ENCODE measurements around the gene CHST9.
"Not testable (repeated sequence)": the region's sequence is repeated elsewhere in the genome, so short reads cannot be mapped to it uniquely, and the experiment has no call there.

Gene CHST9

GRCh38 chr18:27171993-27172392 is 13.1 kb downstream of the CHST9 start:
- no peak for DNase-seq (ENCODE audit: low read depth)

DNA sequence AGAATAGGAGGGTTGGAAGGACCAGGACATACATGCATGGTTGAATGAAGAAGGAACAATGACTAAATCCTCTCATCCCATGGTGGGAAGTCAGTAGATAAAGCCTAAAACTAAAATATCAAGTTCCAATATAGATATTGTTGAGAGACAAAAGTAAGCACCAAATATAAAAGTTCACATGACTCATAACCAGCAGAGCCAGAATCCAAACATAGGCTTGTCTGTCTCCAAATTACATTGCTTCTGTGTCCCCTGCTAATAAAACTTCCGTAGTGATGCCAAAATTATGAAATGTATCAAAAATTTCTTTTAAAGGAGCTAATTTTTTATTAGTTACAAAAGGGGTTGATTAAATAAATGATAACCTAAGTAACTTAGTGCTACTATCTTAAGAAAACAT is 19.7 kb downstream of the CHST9 start:
- no peak for DNase-seq (ENCODE audit: low read depth)

DNA sequence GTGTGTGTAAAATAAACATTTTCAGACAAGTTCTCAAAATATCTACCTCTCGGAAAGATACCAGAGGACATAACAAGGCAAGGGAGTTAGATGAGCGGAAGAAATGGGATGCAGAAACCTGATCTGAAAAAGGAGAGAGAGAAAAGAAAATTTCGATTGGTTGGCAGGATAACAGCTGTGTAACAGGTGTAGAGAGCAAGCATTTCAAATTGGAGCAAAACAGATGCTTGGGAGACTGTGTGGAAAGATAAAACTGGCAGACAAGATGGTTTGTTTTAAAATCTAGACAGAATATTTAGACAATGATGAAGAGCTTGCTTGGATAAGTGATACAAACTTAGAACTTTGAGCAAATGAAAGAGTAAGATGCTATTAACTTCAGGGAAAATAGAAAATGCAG is 20.2 kb downstream of the CHST9 start:
- no peak for DNase-seq (ENCODE audit: low read depth)

DNA sequence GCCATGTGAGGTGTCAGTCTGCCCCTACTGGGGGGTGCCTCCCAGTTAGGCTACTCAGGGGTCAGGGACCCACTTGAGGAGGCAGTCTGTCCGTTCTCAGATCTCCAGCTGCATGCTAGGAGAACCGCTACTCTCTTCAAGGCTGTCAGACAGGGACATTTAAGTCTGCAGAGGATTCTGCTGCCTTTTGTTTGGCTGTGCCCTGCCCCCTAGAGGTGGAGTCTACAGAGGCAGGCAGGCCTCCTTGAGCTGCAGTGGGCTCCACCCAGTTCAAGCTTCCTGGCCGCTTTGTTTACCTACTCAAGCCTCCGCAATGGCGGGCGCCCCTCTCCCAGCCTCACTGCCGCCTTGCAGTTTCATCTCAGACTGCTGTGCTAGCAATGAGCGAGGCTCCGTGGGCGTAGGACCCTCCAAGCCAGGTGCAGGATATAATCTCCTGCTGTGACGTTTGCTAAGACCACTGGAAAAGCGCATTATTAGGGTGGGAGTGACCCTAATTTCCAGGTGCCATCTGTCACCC is 21.9 kb downstream of the CHST9 start:
- DNase-seq (ENCODE audit: low read depth) = not testable (repeated sequence)

GRCh38 chr18:27149240-27149639 is 35.9 kb downstream of the CHST9 start:
- DNase-seq (ENCODE audit: low read depth) = not testable (repeated sequence)

DNA sequence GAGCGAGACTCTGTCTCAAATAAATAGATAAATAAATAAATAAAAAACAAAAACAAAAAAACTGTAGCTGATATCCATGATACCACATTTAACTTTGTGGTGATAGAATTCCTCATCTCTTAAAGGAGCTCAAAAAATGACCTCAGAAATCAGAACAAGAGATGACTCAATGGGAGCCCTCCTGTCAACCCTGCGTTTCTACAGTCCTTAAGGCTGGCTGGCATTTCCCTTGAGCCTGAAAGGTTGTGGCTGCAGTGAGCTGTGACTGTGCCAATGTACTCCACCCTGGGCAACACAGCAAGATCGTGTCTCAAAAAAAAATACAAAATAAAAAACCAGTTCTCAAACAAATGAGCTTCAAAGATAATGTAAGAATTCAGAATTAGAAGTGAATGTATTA is 40.4 kb downstream of the CHST9 start:
- no peak for DNase-seq (ENCODE audit: low read depth)

DNA sequence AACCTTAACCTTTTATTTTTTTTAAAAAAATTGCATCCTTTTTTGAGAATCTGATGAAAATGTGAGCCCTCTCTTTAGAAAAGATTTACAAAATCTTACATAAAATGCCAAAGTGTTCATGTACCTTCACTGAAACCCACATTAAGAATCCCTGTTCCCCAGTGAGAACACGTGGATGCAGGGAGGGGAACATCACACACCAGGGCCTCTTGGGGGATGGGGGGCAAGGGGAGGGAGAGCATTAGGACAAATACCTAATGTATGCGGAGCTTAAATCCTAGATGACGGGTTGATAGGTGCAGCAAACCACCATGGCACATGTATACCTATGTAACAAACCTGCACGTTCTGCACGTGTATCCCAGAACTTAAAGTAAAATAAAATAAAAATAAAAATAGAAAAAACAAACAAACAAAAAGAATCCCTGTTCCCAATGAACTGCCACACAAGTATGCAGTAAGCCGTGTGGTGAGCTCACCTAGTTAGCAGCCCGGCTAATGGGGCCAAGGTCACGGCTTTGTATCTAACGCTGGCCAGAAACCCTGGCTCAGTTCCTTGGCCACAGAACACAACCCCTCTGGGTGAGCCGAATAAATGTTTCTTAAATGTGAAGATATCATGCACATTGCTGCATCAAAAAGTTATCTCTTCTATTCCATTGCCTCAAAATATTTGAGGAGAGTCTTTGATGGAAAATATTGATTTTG is 41.4 kb downstream of the CHST9 start:
- DNase-seq (ENCODE audit: low read depth) = no peak

- DNase-seq (ENCODE audit: low read depth) = no peak
These were observed 42.2 kb downstream of the CHST9 start for GRCh38 chr18:27142891-27143290.

DNA sequence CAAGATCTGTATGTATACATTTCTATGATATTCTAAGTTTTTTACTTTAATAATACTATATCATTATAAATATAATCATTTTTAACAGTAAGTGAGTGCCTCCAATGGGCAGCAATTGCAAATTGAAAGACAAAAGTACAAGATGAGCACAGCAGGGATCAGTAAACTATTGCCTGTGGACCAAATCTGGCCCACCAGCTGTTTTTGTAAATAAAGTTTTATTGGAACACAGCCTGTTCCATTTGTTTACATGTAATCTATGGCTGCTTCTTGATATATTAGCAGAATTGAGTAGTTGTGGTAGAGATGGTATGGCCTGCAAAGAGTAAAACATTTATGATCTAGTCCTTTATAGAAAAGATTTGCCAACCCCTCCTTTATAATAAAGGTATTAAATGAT is 43.2 kb downstream of the CHST9 start:
- DNase-seq (ENCODE audit: low read depth) = no peak

DNA sequence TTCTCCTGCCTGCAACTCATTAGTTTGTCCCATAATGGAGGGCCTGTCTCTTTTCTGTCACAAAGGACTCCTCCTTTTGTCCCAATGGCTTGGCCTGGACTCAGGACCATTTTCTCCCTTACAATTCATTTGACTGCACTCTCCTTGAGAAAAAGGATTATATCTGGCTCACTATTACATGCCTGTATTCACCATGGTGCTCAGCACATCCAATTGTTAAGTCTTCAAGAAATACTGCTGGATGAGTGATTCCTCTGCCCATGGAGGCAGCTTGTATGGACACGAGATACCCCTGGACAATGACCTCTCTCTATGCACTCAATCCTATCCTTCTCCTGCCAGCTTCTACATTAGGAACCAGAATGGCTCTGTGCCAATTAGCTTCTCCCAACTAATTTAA is 47.0 kb downstream of the CHST9 start:
- DNase-seq (ENCODE audit: low read depth) = no peak

- no peak for DNase-seq (ENCODE audit: low read depth)
These were observed 48.9 kb downstream of the CHST9 start for GRCh38 chr18:27136208-27136535.

- DNase-seq (ENCODE audit: low read depth) = no peak
These were observed 49.5 kb downstream of the CHST9 start for GRCh38 chr18:27135504-27136207.

DNA sequence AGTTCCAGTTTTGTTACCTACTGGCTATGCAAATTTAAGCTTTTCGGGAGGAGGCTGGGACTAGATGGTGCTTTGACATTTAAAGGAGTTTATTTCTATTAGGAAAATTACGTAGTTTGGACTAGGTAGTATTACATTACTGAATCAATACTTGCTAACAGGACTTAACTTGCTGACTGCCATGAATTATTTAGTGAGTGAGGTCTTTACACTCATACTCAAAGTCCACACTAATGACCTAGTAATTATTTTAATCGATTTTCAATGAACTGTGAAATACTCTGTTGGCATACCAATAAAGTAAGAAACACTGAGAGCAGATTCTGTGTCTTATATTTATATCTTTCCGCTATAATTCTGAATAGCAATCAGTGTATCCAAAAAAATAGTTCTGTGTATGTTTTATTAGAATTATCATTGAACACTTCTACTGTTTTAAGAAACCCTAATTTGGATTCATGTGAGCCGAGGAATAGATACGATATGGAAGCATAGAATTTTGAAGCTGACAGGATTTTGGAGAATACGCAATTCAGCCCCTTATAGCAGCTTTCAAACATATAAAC is 55.0 kb downstream of the CHST9 start:
- no peak for DNase-seq (ENCODE audit: low read depth)

DNA sequence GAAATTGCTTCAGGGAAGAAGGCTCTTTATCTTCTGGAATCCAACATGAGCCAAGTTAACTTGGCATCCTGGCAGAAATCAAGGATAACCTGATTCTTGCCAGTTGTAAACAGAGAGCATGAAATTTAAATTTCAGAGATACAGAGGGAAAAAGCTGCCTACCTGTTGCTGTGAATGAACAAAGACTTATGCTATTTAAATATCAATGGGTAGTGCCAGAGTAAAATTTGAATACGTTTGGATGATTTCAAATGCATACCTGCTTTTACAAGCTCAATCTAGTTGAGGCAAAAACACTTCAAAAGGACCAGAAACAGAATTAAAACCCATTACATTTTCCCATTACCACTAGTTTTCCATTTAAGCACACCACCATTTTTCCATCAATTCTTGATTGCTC is 60.9 kb downstream of the CHST9 start:
- no peak for DNase-seq (ENCODE audit: low read depth)

GRCh38 chr18:27121108-27121507 is 64.0 kb downstream of the CHST9 start:
- no peak for DNase-seq (ENCODE audit: low read depth)

DNA sequence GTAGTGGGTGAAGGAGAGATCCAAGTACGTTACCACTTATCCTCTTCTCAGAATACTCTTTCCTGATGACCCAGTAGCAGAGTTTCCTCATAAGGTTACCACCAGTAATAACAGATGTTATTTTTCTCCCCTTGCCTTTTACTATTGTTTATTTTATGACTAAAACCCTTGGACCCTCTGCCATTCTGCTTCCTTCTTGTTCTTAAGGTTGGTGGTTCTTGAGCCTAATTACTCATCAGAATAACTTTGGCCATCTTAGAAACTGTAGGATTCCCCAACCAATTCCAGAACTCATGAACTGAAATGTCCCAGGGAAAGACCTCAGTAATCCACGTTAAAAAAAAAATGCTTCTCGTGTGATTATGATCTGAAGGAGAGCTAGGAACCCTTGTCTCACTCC is 64.9 kb downstream of the CHST9 start:
- no peak for DNase-seq (ENCODE audit: low read depth)

DNA sequence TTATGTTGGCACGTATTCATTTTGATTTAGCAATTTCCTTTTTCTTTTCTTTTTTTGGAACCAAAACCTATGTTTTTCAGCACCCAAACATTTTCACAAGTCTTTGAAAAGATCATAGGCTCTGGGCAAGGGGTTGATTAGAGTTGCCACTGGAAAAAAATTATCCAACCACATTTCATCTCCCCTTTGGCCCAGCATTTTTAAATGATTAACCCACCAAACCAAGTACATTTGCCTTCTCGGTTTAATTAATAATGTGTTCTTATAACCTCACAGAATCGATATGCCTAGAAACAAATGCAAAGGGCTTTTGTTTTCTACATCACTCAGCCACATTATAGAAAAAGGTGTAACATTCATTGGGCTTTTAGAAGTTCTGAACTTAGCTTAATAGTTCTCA is 66.1 kb downstream of the CHST9 start:
- no peak for DNase-seq (ENCODE audit: low read depth)

DNA sequence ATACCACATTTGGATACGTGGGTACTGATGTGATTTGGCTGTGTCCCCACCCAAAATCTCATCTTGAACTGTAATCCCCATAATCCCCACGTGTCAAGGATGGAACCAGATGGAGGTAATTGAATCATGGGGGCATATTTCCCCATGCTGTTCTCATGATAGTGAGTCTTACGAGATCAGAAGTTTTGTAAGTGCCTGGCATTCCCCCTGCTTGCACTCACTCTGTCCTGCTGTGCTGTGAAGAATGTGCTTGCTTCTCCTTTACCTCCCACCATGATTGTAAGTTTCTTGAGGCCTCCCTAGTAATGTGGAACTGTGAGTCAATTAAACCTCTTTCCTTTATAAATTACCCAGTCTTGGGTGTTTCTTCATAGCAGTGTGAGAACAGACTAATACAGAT is 70.3 kb downstream of the CHST9 start:
- no peak for DNase-seq (ENCODE audit: low read depth)

- no peak for DNase-seq (ENCODE audit: low read depth)
These were observed 71.8 kb downstream of the CHST9 start for GRCh38 chr18:27113358-27113757.

DNA sequence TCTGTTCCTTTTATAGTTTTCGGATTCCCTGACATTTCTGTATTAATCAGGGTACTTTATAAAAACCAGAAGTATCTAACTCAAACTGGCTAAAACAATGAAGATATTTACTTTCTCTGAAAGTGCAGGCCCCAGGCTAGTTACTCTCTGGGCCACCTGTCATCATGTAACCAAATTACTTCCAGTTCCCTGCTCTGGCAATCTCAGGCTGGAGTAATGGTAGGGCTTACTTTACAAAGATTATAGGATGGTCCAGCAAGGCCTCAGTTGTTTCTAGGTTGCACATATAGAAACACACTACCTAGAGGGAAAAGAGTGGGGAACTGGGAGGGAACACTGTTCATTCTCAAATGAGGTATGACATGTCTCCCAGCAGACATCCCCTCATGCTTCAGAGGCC is 74.8 kb downstream of the CHST9 start:
- DNase-seq (ENCODE audit: low read depth) = no peak

- DNase-seq (ENCODE audit: low read depth) = no peak
These were observed 75.7 kb downstream of the CHST9 start for GRCh38 chr18:27109451-27109850.

GRCh38 chr18:27108842-27109241 is 76.3 kb downstream of the CHST9 start:
- DNase-seq (ENCODE audit: low read depth) = no peak

GRCh38 chr18:27104743-27105142 is 80.4 kb downstream of the CHST9 start:
- DNase-seq (ENCODE audit: low read depth) = no peak

GRCh38 chr18:27094621-27095020 is 90.5 kb downstream of the CHST9 start:
- DNase-seq (ENCODE audit: low read depth) = no peak

Measured in stimulated activated CD8-positive, alpha-beta memory T cell treated with anti-CD3 and anti-CD28 coated beads, Interleukin-15, amount 100 ng/mL, for 1 hour (primary cell).